Thoracic aorta (tissue), 2 donors: ENCODE measurements around the gene TIMM17A. TPM values are rescaled to one million over a fixed set of nuclear protein-coding genes. Genes with fewer than 3 reads are reported as not detected.

Experiments used
- ATAC-seq: fragments of 150-250 bp; one replicate; pipeline ENCODE4 v1.8.0; 2017; ENCODE audit warnings: low read depth; ENCODE audit not compliant: insufficient number of reproducible peaks, low FRiP score
- DNase-seq: peaks from one replicate; pipeline ENCODE4 v3.0.0-alpha.2; 2020; ENCODE audit warnings: low spot score
- H3K27ac ChIP-seq, 2 donors: fragments of 200-600 bp; sonication (generic); 1 replicate in 1 of 2; 2 replicates in 1 of 2; pipeline ENCODE4 v1.5.1; 2016; ENCODE audit warnings: mild to moderate bottlenecking in 2 of 2, moderate library complexity in 2 of 2
- H3K27me3 ChIP-seq: fragments of 200-600 bp; sonication (generic); replicated peaks from 2 replicates; pipeline ENCODE4 v1.6.0; 2016; ENCODE audit warnings: mild to moderate bottlenecking; ENCODE audit not compliant: insufficient read depth
- H3K36me3 ChIP-seq: fragments of 200-600 bp; sonication (generic); one replicate; pipeline ENCODE4 v1.5.1; 2016
- H3K4me1 ChIP-seq, 2 donors: fragments of 200-600 bp; sonication (generic); 1 replicate in 1 of 2; 2 replicates in 1 of 2; pipeline versions ENCODE4 v1.5.1 to v1.6.0; 2016; ENCODE audit warnings: low read depth in 2 of 2, mild to moderate bottlenecking in 1 of 2; ENCODE audit not compliant: control insufficient read depth in 1 of 2
- H3K4me3 ChIP-seq: fragments of 200-600 bp; sonication (generic); 2 replicates; pipeline ENCODE4 v1.5.1; 2016; ENCODE audit warnings: mild to moderate bottlenecking
- H3K9me3 ChIP-seq: fragments of 200-600 bp; sonication (generic); 2 replicates; pipeline ENCODE4 v1.5.1; 2016
- total RNA-seq, 2 donors: library from RNA; depleted of rRNA; stranded (reverse); fragments of >200 nt; gene quantifications; one replicate each; pipeline versions ENCODE4 v1.1.0 to v1.2.3, GENCODE V29; 2016
- TF ChIP-seq, protein P1 (sequence below): fragments of 200-600 bp; sonication (generic); IDR thresholded peaks from one replicate; pipeline ENCODE4 v1.5.1; 2019; ENCODE audit warnings: antibody characterized with exemption

The TIMM17A gene
- total RNA-seq, 2 donors from 2014 or later: 29.6 to 44.7 TPM

DNA sequence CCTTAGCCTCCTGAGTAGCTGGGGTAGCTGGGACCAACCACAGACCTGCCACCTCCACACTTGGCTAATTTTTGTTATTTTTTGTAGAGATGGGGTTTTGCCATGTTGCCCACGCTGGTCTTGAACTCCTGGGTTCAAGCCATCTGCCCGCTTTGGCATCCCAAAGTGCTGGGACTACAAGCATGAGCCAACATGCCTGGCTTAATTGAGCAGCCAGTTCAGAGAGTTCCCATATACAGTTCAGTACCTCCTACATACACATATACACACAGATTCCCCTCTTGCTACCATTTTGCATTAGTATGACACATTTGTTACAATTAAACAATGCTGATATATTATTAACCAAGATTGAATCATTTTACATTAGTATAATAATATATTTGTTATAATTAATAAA, 30.1 kb downstream of the TIMM17A start:
- Histone ChIP-seq H3K4me1 (peaks cover 11 to 24% of the 10 kb centered on the region in 2 donors), H3K27ac (no peak overlapping the region), H3K27me3 (no peaks in the 10 kb centered on the region), H3K4me3 (no peak overlapping the region), H3K9me3 (no peaks in the 10 kb centered on the region), H3K36me3 (peaks cover 12% of the 10 kb centered on the region)
- TF ChIP-seq, protein P1, sequence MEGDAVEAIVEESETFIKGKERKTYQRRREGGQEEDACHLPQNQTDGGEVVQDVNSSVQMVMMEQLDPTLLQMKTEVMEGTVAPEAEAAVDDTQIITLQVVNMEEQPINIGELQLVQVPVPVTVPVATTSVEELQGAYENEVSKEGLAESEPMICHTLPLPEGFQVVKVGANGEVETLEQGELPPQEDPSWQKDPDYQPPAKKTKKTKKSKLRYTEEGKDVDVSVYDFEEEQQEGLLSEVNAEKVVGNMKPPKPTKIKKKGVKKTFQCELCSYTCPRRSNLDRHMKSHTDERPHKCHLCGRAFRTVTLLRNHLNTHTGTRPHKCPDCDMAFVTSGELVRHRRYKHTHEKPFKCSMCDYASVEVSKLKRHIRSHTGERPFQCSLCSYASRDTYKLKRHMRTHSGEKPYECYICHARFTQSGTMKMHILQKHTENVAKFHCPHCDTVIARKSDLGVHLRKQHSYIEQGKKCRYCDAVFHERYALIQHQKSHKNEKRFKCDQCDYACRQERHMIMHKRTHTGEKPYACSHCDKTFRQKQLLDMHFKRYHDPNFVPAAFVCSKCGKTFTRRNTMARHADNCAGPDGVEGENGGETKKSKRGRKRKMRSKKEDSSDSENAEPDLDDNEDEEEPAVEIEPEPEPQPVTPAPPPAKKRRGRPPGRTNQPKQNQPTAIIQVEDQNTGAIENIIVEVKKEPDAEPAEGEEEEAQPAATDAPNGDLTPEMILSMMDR: no peak
- DNase-seq: no peak
- no peak for ATAC-seq

DNA sequence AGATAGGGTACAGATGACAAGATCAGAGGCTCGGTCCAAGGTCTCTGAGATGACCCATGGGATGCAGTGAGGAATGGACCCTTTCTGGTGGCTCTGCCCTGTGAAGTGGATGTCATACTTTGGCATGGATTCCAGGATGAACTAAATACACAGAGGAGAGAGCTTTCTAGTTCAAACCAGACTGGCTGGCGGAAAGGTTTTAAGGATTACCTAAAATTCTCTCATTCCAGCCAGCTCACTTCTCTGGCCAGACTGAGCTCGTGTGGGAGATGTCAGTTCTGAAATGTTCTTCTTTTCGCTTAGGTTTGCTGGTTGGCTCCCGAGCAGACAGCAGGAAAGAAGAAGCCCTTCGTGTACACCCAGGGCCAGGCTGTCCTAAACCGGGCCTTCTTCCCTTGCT, 33.3 kb downstream of the TIMM17A start:
- TF ChIP-seq, protein P1: no peak
- Histone ChIP-seq H3K9me3 (no peaks in the 10 kb centered on the region), H3K4me1 (peaks cover 9 to 15% of the 10 kb centered on the region in 2 donors), H3K27me3 (no peaks in the 10 kb centered on the region), H3K36me3 (peaks cover 32% of the 10 kb centered on the region), H3K27ac (no peak overlapping the region), H3K4me3 (no peak overlapping the region)
- DNase-seq: no peak
- no peak for ATAC-seq

DNA sequence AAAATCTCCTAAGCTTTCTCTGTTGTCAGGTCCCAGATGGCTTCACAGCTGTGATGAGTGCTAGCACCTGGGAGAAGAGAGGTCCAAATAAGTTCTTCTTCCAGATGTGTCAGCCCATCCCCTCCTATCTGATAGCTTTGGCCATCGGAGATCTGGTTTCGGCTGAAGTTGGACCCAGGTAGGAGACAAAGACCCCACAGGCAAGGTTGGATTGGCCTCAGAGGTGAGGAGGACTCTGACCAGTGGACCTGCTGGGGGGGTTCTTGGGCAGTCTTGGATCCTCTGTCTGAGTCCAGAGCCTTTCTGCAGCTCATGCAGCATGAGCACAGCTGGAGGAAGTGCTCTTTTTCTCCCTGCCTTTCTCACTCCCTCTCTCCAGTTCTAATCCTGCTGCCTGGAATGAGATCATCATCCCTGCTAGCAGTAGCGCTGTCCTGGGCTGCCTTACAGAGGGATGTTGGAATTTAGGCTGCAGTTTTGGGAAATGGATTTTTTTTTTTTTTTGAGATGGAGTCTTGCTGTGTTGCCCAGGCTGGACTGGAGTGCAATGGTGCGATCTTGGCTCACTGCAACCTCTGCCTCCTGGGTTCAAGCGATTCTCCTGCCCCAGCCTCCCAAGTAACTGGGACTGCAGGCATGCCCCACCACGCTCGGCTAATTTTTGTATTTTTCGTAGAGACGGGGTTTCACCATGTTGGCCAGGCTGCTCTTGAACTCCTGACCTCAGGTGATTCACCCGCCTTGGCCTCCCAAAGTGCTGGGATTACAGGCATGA, 34.2 kb downstream of the TIMM17A start:
- Histone ChIP-seq H3K4me1 (peaks cover 0 to 6% of the 10 kb centered on the region in 2 donors), H3K27me3 (no peaks in the 10 kb centered on the region), H3K4me3 (no peak overlapping the region), H3K9me3 (no peaks in the 10 kb centered on the region), H3K36me3 (peaks cover 32% of the 10 kb centered on the region), H3K27ac (no peak overlapping the region)
- no peak for DNase-seq
- TF ChIP-seq, protein P1: no peak
- ATAC-seq: no peak

DNA sequence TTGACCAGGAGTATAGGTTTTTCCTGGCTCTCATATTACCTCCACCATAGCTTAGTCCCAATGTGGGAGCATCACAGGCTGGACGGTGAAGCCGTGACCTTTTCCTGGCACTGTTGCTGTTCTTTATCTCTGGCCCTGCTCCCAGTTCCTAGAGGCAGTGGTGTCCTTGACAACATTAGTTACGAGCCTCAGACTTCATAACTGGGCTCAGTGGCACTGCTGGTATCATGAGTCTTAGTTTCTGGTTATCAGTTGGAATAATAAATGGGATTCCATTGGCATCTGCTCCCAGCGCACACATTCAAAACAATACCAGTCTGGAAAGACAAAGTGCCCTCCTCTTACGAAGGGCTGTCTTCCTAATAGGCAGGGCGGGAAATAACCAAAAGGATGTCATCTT, 35.1 kb downstream of the TIMM17A start:
- no peaks in the 10 kb centered on the region for H3K4me1 ChIP-seq
- no peak overlapping the region for H3K4me3 ChIP-seq
- no peaks in the 10 kb centered on the region for H3K9me3 ChIP-seq
- H3K36me3 ChIP-seq: peaks cover 32% of the 10 kb centered on the region
- no peak for ATAC-seq
- no peak overlapping the region for H3K27ac ChIP-seq
- no peaks in the 10 kb centered on the region for H3K27me3 ChIP-seq
- TF ChIP-seq, protein P1: no peak
- no peak for DNase-seq

DNA sequence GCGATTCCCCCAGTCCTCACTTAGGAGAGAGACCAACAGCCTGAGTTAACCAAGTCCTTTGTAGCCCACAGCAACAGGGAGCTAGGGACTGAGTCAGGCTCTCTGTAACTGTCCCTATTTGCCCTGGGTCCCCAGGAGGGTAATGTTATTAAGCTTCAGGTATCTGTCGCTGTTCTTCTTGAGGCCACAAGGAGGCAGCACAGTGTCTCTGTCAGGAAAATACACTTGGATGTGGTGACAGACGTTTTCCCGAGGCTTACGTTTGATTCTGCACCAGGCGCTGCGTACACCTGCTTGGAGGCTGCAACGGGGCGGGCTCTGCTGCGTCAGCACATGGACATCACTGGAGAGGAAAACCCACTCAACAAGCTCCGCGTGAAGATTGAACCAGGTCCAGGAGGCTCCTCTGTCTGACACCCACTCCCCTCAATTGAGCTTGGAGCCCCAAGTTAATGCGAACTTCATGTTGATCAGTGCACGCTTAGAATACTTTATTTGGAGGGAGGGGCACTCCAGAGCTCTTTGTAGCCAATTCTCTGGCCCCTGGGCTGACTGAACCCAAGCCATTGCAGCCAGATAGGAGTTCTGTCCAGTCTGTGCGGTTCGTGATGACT, 44.4 kb downstream of the TIMM17A start:
- DNase-seq (no peak), ATAC-seq (no peak)
- Histone ChIP-seq H3K27ac (no peak overlapping the region), H3K9me3 (no peaks in the 10 kb centered on the region), H3K4me1 (no peaks in the 10 kb centered on the region), H3K36me3 (peaks cover 35% of the 10 kb centered on the region), H3K27me3 (no peaks in the 10 kb centered on the region), H3K4me3 (no peak overlapping the region)
- TF ChIP-seq, protein P1: peak; percentile 68
